Measurements from ENCODE around the gene TRHDE.

The TRHDE gene

GRCh38 chr12:72523754-72524153, 251.6 kb downstream of the TRHDE start:
- DNase-seq = no peak

DNA sequence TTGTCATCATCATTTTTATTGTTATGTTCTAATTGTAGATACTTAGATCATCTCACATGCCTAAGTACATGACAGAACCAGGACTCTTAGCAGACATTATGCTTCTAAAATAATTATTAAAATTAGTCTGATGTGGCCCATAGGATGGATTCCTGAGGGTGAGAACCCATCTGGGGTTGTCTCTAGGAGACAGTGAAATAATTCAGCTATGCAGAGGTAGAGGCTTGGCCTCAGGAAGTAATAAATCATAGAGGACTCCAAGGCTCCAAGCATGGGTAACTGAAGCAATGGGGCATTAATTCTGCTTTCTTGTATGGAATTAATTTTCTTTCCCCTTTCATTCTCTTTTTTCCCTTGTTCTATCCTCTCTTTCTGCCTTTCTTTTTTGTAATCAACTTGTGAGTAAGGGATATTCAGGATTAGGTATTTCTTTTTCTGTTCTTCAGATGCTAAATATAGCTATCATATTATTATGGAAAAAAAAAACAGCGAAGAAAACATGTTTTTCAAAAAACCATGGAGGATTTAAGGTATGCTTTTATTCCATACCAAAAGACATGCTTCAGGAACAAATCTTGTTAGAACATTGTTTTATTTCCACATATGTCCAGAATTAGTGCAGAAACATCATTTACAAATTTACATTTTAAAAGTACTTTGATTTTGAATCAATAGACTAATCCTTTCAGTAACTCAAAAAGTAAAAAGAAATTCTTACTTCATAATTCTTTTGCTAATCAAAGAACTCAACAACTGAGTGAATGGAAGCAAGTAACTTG, 263.2 kb downstream of the TRHDE start:
- DNase-seq = no peak

DNA sequence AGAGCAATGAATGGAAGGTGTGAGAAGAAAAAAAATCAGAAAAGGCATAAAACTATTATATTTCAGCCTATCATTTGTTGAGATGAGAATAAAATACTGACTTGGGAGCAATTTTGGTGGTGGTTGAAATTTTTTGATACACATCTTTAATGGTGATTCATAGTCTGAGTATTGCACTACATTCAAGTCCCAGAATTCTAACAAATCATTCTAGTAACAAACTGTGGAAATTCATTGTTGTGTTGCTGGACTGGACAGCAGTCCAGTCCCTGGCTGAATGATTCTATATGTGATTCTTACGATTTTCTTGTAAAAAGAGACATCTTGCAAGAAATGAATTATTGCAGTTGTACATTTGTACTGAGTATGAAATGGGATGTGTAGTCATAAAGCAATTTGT, 268.6 kb downstream of the TRHDE start:
- no peak for DNase-seq

GRCh38 chr12:72543777-72544467, 271.8 kb downstream of the TRHDE start:
- DNase-seq = no peak

DNA sequence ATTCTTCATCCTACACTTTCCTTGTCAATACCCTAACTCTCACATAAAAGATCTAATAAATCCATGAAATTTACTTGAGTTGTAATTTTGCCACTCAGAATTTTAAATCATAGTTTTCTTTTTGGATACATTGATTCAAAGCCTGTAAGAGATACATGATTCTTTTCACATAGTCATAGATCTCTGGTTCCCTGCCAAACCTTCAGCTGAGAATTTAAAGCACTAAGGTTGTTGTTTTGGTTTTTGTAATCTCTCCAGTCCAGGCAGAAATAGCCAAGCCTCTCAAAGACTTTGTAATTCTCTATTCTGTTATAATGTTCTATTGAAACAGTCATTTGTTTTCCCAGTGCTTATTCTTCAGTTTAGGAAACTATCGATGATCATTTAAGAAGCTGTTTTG, 273.9 kb downstream of the TRHDE start:
- no peak for DNase-seq

GRCh38 chr12:72547573-72547972, 275.4 kb downstream of the TRHDE start:
- no peak for DNase-seq

DNA sequence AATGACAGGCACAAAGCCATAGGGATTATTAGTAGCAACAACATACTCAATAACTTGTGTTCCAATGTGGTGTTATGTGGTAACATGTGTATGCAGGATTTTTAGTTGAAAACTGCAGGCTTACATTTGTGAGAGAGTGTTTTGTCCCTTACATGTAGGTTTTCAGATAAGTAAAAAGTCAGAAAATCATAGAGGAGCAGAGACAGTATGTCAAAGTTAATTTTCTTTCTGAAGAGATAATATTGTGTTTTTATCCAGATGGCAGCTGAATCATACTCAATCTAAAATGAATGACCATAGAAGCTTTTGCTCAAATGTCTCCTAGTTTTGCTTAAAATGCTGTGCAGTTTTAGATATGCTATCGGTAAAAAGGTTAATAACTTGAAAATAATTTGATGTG, 277.0 kb downstream of the TRHDE start:
- no peak for DNase-seq

- no peak for DNase-seq
Measured at GRCh38 chr12:72560003-72560769, 288.0 kb downstream of the TRHDE start.

GRCh38 chr12:72570601-72571000, 298.4 kb downstream of the TRHDE start:
- peak; percentile 1 for DNase-seq

DNA sequence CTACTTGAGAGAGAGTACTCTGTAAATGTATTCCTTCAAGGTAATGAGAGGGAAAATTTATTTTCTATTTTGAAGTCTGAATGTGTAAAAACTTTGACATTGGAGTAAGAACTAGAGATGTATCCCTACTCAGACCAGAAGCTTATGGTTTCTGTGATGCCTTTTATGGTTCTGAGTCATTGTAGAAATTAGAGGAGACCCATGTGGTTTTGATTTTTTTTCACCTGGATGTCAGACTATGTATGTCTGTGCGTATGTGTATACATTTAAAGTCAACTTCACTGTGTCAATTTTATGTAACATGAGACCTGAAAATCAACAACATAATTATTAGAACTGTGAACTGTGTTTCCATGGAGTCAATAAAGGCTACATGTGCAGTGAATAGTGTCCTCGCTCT, 302.0 kb downstream of the TRHDE start:
- DNase-seq = no peak

DNA sequence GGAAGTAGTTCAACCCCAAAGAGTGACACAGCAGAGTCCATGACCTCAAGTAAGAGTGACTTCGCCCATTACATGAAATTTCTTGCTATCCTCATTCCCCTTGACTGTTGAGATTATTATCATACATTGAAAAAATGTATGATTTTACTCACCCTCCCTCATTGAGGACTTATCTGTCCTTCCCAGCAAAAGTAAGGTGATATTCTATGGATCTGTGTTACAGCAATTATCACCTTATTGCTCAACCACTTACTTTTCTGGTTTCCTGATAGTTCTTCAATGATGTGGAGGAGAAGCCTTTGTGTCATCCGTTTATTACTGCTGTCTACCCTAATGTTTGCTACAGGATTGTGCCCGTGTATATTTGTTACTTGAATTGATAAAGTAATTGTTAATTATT, 306.2 kb downstream of the TRHDE start:
- DNase-seq = no peak

DNA sequence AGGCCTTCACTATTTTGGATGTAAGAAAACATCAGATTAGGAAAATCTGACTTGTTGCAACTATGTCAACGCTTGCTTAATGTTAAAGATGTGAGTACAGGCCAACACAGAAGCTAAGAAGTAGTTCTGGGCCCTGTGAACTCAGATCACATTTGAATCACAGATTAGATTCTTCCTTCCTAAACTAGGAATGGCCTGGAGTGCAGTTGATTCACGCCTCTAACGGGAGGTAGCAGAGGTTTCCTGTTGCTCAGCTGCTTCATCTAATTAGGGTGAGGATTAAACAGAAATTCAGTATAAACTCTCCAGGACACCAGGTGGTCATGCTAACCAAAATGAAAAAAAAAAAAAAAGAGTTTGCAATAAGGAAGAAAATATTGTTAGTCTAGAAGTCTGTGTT, 314.3 kb downstream of the TRHDE start:
- no peak for DNase-seq

DNA sequence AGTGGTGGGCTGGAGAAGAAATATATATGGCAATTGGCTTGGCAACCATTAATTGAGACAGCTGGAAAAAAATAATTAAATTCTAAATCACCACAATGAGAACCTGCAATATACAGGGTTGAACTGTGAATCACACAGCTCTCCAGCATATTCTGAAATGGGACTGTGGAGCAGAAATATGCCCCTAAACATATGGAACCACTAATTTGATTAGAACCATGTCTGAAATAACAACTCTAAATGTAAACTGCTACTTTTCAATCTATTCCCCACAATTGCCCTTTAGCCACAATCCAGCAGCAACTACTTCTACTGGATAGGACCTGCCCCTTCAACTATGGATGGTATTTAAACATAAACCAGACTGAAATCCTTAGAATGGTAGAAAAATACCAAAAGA, 330.4 kb downstream of the TRHDE start:
- no peak for DNase-seq

- no peak for DNase-seq
Measured at GRCh38 chr12:72605975-72606374, 333.8 kb downstream of the TRHDE start.

DNA sequence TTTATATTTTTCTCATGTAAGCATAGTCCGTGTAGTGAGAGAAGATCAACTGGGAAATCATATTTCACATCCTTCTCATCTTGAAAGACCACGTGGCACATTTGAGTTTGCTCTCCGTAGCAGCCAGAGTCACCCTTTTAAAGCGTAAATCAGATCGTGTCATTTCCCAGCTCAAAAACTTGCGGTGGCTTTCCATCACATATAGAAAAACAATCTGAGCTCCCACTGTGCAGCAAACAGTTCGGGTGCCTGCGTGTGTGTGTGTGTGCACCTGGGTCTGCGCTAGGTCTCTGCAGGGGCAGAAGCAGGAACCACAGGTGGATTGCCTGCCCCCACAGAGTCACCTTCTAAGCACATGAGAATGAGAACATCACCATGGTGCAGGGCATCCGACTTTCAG, 338.2 kb downstream of the TRHDE start:
- no peak for DNase-seq

DNA sequence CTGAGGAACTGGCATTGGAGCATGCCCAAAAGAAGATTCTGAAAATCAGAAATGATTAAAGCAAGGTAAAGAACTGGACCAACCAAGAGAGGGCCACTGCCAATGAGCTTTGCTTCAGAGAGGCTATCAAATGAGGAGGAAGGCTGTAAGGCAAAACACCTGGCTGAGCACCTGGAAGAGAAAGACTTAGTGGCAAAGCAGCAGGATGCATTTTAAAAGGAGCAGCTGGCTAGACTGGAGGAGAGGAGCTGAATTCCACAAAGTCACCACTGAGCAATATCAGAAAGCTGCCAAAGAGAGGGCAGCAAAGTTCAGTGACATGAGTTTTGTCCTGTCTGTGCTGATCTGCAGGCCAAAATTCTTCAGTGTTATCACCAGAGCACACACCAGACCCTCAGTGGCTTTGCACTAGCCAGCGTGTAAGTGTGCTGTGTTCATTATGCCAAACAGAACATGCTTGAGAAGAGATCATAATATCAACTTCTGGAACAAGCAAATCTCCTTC, 338.7 kb downstream of the TRHDE start:
- DNase-seq = no peak

GRCh38 chr12:72612171-72612570, 340.0 kb downstream of the TRHDE start:
- DNase-seq = no peak

DNA sequence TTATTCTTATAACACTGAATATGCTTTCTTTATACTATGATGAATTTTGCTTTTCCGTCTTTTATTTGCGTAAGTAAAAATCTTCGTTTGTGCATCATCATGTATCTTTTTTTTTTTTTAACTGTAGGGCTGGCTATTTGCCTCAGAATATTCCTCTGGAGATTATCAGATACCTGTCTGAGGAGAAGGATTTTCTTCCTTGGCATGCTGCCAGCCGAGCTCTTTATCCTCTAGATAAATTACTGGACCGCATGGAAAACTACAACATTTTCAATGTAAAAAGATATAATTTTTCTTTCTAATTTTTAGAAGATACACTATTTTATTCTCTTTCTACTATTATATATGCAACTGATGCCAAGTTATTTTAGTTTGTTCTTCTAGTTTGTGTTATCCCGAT, 346.6 kb downstream of the TRHDE start:
- DNase-seq = no peak

- DNase-seq = no peak
Measured at GRCh38 chr12:72622556-72622955, 350.4 kb downstream of the TRHDE start.

DNA sequence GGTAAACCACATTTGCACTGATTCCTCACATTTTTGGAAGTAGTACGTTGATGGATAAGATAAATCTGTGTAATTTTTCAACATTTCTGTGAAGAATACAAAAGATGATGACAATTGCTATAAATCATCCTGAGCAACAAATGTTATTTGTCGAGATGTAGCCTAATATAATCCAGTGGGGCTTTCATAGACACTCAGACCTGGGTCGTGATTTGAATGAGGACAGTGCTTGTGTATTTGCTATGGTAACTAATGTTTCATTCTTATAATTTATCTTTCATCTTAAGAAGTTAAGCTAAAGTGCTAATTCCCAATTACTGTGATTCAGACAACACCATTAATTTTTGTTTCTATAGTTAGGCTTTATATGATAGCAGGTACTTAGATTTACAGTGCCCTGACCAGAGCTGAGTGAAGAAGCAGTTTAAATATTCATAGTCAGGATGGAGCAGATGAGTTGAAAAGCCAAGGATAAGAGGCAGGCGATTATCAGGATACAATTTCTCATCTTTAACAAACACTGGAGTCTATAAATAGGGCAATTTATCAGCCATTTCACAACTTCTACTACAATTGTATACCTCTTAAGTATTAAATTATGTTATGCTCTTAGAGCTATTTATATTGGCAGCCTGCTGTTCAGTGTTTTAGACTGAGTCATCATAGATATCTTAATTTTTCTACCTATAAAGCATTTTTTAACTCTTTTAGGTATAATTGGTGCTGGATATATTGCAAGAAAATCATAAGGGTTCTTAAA, 359.9 kb downstream of the TRHDE start:
- DNase-seq = no peak

DNA sequence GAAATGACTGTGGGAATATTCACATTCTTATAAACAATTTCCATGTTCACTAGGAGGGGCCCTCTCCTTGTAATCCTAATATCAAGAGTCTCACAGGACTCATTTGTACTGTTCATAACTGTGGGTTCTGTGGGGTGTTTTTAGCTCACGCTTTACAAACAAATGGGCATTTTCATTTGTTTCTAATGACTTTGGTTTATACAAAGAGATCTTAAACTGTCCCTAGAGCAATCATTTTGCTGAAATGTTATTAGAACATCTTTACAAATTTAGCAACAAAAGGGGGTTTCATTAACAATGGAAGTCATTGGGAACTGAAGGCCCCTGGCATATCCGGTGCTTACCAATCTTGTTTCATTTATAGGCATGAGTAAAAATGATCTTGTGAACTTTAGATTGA, 370.5 kb downstream of the TRHDE start:
- no peak for DNase-seq

- no peak for DNase-seq
Measured at GRCh38 chr12:72647139-72647538, 375.0 kb downstream of the TRHDE start.

DNA sequence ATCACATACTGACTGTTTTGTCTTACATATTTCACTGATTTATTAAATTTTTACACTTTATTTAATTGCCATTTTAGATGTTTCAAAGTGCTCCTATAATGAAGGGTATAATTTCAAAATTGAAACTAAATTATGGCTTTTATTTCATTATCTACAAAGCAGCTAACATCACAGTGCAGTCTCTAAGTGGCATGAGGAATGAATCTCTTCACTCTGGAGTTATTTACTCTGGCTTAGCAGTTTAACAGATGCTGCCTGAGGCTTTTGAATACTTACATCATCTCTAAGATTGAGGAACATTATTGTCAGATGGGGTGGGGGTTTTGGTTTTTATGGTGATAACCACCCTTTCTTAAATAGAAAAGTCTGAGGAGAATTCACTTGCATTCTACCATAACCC, 386.4 kb downstream of the TRHDE start:
- DNase-seq = no peak
